IPS DF 4.7 (cell line): ENCODE measurements around the gene CCDC93.
"Not testable (repeated sequence)": the region's sequence is repeated elsewhere in the genome, so short reads cannot be mapped to it uniquely, and the experiment has no call there.

Source experiments
- DNase-seq: peaks from one replicate; pipeline ENCODE4 v3.0.0-alpha.2; 2013; ENCODE audit warnings: low spot score; ENCODE audit errors: extremely low read depth

CCDC93 gene

GRCh38 chr2:117957616-117958015 lies 56.3 kb downstream of the CCDC93 start:
- DNase-seq = no peak

- DNase-seq = no peak
These were observed 57.7 kb downstream of the CCDC93 start for GRCh38 chr2:117956036-117956796.

GRCh38 chr2:117953231-117953630 lies 60.6 kb downstream of the CCDC93 start:
- no peak for DNase-seq

GRCh38 chr2:117952701-117953100 lies 61.2 kb downstream of the CCDC93 start:
- DNase-seq = no peak

- no peak for DNase-seq
These were observed 61.6 kb downstream of the CCDC93 start for GRCh38 chr2:117952228-117952627.

GRCh38 chr2:117949806-117950205 lies 64.1 kb downstream of the CCDC93 start:
- DNase-seq = no peak

- DNase-seq = no peak
These were observed 65.3 kb downstream of the CCDC93 start for GRCh38 chr2:117948615-117949014.

GRCh38 chr2:117945296-117945695 lies 68.6 kb downstream of the CCDC93 start:
- no peak for DNase-seq

GRCh38 chr2:117944816-117945215 lies 69.1 kb downstream of the CCDC93 start:
- no peak for DNase-seq

- no peak for DNase-seq
These were observed 70.7 kb downstream of the CCDC93 start for GRCh38 chr2:117943013-117943672.

- no peak for DNase-seq
These were observed 71.3 kb downstream of the CCDC93 start for GRCh38 chr2:117942551-117942950.

- no peak for DNase-seq
These were observed 72.2 kb downstream of the CCDC93 start for GRCh38 chr2:117941693-117942092.

- no peak for DNase-seq
These were observed 73.4 kb downstream of the CCDC93 start for GRCh38 chr2:117940436-117940835.

- DNase-seq = no peak
These were observed 75.3 kb downstream of the CCDC93 start for GRCh38 chr2:117938611-117939010.

- DNase-seq = no peak
These were observed 76.9 kb downstream of the CCDC93 start for GRCh38 chr2:117936871-117937428.

GRCh38 chr2:117935954-117936353 lies 77.9 kb downstream of the CCDC93 start:
- no peak for DNase-seq

GRCh38 chr2:117935456-117935855 lies 78.4 kb downstream of the CCDC93 start:
- DNase-seq = no peak

- DNase-seq = no peak
These were observed 80.0 kb downstream of the CCDC93 start for GRCh38 chr2:117933884-117934354.

GRCh38 chr2:117931978-117932377 lies 81.9 kb downstream of the CCDC93 start:
- DNase-seq = no peak

GRCh38 chr2:117931266-117931665 lies 82.6 kb downstream of the CCDC93 start:
- no peak for DNase-seq

GRCh38 chr2:117930775-117931174 lies 83.1 kb downstream of the CCDC93 start:
- DNase-seq = no peak

GRCh38 chr2:117923471-117923870 lies 90.4 kb downstream of the CCDC93 start:
- not testable (repeated sequence) for DNase-seq
